Adipocyte (in vitro differentiated cells): ENCODE data around the gene HDHD5.

Experiments
- DNase-seq: peaks from one replicate; pipeline ENCODE4 v3.0.0-alpha.2; 2015; ENCODE audit warnings: low read depth
- H3K27me3 ChIP-seq: replicated peaks from 2 replicates; pipeline ENCODE4 v1.7.0; 2013; ENCODE audit warnings: mild to moderate bottlenecking, low read length, moderate library complexity; ENCODE audit not compliant: control insufficient read depth, insufficient read depth
- H3K36me3 ChIP-seq: 2 replicates; pipeline ENCODE4 v1.7.0; 2013; ENCODE audit warnings: low read length, mild to moderate bottlenecking, moderate library complexity; ENCODE audit not compliant: control insufficient read depth, insufficient read depth, severe bottlenecking
- H3K4me1 ChIP-seq: 2 replicates; pipeline ENCODE4 v1.7.0; 2013; ENCODE audit warnings: mild to moderate bottlenecking, low read length, moderate library complexity; ENCODE audit not compliant: control insufficient read depth, insufficient read depth
- H3K4me3 ChIP-seq: 2 replicates; pipeline ENCODE4 v1.7.0; 2013; ENCODE audit warnings: mild to moderate bottlenecking, low read length, moderate library complexity
- H3K9ac ChIP-seq: 2 replicates; pipeline ENCODE4 v1.7.0; 2013; ENCODE audit warnings: mild to moderate bottlenecking, low read length, moderate library complexity
- H3K9me3 ChIP-seq: 2 replicates; pipeline ENCODE4 v1.7.0; 2013; ENCODE audit warnings: mild to moderate bottlenecking, low read length, moderate library complexity; ENCODE audit not compliant: control insufficient read depth

The HDHD5 gene

DNA sequence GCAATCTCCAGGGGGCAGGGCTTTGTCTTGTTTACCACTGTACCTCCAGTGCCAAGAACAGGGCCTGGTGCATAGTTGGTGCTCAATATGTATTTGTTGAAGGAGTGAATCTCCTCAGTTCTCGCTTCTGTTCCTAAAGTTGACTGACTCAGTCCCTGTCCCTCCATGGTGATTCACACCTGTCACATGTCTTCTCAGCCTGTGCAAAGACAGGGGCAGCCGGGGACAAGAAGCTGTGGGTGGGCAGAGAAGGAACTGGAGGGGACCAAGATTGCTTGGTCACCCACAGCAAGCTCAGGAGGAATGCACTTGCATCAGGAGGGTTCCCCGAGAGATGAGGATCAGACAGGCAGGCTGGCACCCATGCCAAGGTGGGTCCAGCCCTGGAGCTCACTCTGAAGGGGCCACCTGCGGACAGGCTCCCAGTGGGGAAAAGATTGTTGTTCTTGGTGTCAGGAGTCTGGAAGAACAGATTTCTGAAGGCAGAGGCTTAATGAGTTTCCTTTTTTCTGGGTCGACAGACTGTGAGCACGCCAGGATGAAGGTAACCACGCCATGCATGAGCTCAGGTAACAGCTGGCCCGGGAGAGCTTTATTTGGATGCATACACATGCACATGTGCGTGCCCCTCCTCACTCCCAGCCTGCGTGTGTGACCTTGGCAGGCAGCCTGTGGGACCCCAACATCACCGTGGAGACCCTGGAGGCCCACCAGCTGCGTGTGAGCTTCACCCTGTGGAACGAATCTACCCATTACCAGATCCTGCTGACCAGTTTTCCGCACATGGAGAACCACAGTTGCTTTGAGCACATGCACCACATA is 57.4 kb downstream of the HDHD5 start:
- no peaks in the 10 kb centered on the region for H3K4me1 ChIP-seq
- no peak overlapping the region for H3K9ac ChIP-seq
- H3K4me3 ChIP-seq: no peak overlapping the region
- no peak for DNase-seq
- H3K9me3 ChIP-seq: no peaks in the 10 kb centered on the region
- H3K27me3 ChIP-seq: no peaks in the 10 kb centered on the region
- peaks cover 90% of the 10 kb centered on the region for H3K36me3 ChIP-seq

DNA sequence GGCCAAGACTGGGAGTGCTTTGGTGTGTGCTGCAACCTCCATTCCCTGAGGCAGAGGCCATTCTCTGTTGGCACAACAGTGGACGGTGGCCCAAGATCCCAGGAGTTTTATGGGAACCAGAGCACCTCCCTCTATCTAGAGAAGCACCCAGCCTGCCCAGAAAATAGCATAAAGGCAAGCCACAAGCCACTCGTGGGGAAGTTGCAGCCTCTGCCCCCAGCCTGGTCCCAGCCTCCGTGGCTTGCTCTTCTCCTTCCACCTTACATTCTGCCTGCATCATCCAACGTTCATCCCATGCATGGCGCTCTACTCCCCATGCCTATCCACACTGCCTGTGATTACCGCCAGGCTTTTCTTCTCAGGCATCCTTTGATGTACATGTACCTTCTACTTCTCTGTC is 58.5 kb downstream of the HDHD5 start:
- Histone ChIP-seq H3K4me3 (no peak overlapping the region), H3K4me1 (no peaks in the 10 kb centered on the region), H3K27me3 (no peaks in the 10 kb centered on the region), H3K9ac (no peak overlapping the region), H3K9me3 (no peaks in the 10 kb centered on the region), H3K36me3 (peaks cover 79% of the 10 kb centered on the region)
- no peak for DNase-seq

- Histone ChIP-seq H3K9me3 (no peaks in the 10 kb centered on the region), H3K36me3 (peaks cover 62% of the 10 kb centered on the region), H3K9ac (no peak overlapping the region), H3K27me3 (no peaks in the 10 kb centered on the region), H3K4me3 (no peak overlapping the region), H3K4me1 (no peaks in the 10 kb centered on the region)
- no peak for DNase-seq
Observed at GRCh38 chr22:17098379-17098819, 60.7 kb downstream of the HDHD5 start.

GRCh38 chr22:17097701-17098100 is 61.4 kb downstream of the HDHD5 start:
- Histone ChIP-seq H3K9ac (no peak overlapping the region), H3K36me3 (peaks cover 56% of the 10 kb centered on the region), H3K27me3 (no peaks in the 10 kb centered on the region), H3K9me3 (no peaks in the 10 kb centered on the region), H3K4me3 (no peak overlapping the region), H3K4me1 (no peaks in the 10 kb centered on the region)
- no peak for DNase-seq

GRCh38 chr22:17097062-17097461 is 62.0 kb downstream of the HDHD5 start:
- Histone ChIP-seq H3K27me3 (no peaks in the 10 kb centered on the region), H3K9me3 (no peaks in the 10 kb centered on the region), H3K36me3 (peaks cover 50% of the 10 kb centered on the region), H3K4me3 (no peak overlapping the region), H3K4me1 (no peaks in the 10 kb centered on the region), H3K9ac (no peak overlapping the region)
- DNase-seq: no peak

- Histone ChIP-seq H3K9me3 (no peaks in the 10 kb centered on the region), H3K36me3 (peaks cover 40% of the 10 kb centered on the region), H3K4me3 (no peak overlapping the region), H3K9ac (no peak overlapping the region), H3K27me3 (no peaks in the 10 kb centered on the region), H3K4me1 (no peaks in the 10 kb centered on the region)
- no peak for DNase-seq
Observed at GRCh38 chr22:17096071-17096470, 63.0 kb downstream of the HDHD5 start.

DNA sequence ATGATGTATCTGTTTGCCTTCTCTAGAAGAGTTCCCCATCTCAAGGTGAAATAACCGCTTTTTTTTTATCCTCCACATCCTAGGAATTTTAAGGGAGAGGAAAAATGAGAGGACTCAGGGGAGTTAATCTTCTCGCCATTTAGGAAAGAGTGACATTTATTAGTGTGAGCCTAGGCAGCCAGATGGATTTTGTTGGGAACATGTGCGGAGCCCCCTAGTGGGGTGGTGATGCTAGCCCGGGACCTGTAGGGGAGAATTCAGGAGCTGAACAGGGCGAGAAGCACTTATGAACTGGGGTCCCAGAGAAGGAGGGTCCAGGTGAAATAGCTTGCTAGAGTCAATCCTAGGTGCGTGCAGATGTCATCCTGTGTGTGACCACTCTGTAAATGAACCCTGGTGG is 63.5 kb downstream of the HDHD5 start:
- H3K4me3 ChIP-seq: no peak overlapping the region
- no peaks in the 10 kb centered on the region for H3K27me3 ChIP-seq
- H3K4me1 ChIP-seq: no peaks in the 10 kb centered on the region
- no peak for DNase-seq
- no peak overlapping the region for H3K9ac ChIP-seq
- H3K36me3 ChIP-seq: peaks cover 34% of the 10 kb centered on the region
- no peaks in the 10 kb centered on the region for H3K9me3 ChIP-seq

DNA sequence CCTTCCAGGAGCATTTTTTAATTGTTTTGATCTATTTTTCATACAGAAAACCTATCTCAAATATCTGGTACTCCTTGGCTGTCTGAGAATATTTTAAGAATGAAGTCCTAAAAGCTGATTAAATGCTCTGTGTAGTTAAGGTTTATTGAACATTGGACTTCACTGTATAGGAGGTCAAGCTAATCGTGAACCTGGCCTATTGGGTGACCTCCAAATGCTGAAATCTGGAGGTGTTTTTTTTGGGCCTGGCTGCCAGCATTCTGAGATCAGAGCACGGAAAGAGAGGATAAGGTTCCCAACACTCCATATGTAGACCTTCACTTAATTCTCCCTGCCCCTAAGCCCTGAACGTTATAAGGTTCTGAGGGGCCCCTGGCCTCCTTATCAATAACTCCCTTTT is 66.0 kb downstream of the HDHD5 start:
- no peak for DNase-seq
- H3K27me3 ChIP-seq: no peaks in the 10 kb centered on the region
- H3K9ac ChIP-seq: no peak overlapping the region
- H3K4me1 ChIP-seq: no peaks in the 10 kb centered on the region
- peaks cover 10% of the 10 kb centered on the region for H3K36me3 ChIP-seq
- H3K9me3 ChIP-seq: no peaks in the 10 kb centered on the region
- H3K4me3 ChIP-seq: no peak overlapping the region

DNA sequence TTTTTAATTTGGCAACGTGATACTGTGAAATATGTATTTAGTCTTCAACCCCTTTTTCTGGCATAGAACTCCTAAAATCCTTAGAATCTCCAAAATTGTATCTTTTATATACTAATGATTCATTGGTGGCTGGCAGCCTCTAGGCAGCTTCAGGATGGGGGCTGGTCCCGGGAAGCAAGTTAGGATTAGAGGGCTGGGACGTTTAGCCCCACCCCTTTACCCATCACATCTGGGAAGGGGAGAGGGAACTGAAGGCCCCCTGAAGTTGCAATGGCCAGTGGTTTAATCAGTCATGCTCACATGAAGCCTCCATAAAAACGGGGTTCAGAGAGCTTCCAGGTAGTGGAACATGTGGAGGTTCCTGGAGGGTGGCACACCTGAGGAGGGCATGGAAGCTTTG is 67.2 kb downstream of the HDHD5 start:
- no peak for DNase-seq
- Histone ChIP-seq H3K36me3 (no peaks in the 10 kb centered on the region), H3K27me3 (no peaks in the 10 kb centered on the region), H3K4me3 (no peak overlapping the region), H3K9me3 (no peaks in the 10 kb centered on the region), H3K4me1 (peaks cover 11% of the 10 kb centered on the region), H3K9ac (no peak overlapping the region)

DNA sequence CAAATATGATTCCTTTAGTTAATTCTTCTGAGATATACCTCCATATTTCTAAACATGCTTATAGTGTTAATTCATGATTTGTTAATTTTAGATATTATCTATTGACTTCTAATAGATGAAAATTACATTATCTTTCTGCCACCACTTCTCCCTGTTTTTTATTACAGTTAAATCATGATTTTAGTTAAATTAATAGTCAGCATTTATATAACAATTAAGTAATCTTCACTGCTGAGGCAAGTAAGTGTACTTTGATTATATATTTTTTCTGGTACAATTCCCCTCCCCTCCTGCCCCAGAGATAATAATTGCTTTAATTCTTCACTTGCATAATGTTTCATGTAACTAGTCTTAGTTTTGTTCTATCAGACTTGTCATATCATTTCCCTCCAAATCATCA is 68.5 kb downstream of the HDHD5 start:
- Histone ChIP-seq H3K9me3 (no peaks in the 10 kb centered on the region), H3K4me3 (no peak overlapping the region), H3K4me1 (peaks cover 21% of the 10 kb centered on the region), H3K36me3 (no peaks in the 10 kb centered on the region), H3K9ac (no peak overlapping the region), H3K27me3 (no peaks in the 10 kb centered on the region)
- no peak for DNase-seq
